ENCODE measurements around the gene MAN1A1. TPM values are rescaled to one million over a fixed set of nuclear protein-coding genes. Genes with fewer than 3 reads are reported as not detected.

The MAN1A1 gene
- total RNA-seq, 1 donor from 2014 or later = 3.0 TPM

DNA sequence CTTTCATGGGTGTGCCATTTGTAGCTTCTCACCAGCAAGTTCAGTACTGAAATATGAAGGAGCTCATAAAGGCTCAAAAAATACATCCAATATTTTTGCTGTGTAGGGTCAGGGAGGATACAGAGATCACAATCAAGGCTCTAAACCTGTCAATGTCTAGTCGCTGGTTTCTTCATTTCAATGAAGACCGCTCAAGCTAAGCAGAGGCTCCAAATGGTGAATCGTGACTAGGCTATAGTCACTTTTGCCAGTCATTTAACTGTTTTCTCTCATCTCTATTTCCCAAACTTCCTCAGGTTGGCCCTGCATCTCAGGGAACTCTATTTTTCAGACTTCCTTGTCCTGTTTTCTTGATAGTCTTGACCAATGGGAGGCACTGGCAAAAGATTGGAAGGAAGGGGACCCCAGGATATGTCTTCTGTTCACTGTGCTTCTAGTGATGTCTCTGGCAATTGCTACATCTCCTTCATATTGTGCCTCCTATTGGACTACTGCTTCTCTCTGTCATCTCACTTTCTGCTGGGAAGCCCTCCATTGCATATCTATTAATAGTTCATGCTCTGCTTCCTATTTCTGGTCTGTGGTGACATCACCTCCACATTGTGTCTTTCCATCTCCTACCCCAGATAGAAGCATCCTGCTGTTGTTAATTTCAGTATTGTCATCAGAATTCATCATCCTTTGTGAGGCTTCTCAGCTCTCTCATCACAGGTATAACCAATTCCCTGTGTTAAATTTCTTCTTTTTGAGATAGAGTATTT lies 183.4 kb downstream of the MAN1A1 start:
- Mint-ChIP-seq H3K9me3 (no peaks in the 10 kb centered on the region), H3K4me1 (no peaks in the 10 kb centered on the region), H3K36me3 (ENCODE audit: low read depth) (no peaks in the 10 kb centered on the region), H3K27ac (ENCODE audit: unreplicated experiment) (no peak overlapping the region), H3K27me3 (ENCODE audit: low read depth) (peaks cover 2% of the 10 kb centered on the region), H3K4me3 (no peak overlapping the region)
- no peak for DNase-seq (ENCODE audit: low read depth, low spot score)
- TF ChIP-seq, protein P1, sequence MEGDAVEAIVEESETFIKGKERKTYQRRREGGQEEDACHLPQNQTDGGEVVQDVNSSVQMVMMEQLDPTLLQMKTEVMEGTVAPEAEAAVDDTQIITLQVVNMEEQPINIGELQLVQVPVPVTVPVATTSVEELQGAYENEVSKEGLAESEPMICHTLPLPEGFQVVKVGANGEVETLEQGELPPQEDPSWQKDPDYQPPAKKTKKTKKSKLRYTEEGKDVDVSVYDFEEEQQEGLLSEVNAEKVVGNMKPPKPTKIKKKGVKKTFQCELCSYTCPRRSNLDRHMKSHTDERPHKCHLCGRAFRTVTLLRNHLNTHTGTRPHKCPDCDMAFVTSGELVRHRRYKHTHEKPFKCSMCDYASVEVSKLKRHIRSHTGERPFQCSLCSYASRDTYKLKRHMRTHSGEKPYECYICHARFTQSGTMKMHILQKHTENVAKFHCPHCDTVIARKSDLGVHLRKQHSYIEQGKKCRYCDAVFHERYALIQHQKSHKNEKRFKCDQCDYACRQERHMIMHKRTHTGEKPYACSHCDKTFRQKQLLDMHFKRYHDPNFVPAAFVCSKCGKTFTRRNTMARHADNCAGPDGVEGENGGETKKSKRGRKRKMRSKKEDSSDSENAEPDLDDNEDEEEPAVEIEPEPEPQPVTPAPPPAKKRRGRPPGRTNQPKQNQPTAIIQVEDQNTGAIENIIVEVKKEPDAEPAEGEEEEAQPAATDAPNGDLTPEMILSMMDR (conservative IDR thresholded peaks at IDR 0.05) = no peak

DNA sequence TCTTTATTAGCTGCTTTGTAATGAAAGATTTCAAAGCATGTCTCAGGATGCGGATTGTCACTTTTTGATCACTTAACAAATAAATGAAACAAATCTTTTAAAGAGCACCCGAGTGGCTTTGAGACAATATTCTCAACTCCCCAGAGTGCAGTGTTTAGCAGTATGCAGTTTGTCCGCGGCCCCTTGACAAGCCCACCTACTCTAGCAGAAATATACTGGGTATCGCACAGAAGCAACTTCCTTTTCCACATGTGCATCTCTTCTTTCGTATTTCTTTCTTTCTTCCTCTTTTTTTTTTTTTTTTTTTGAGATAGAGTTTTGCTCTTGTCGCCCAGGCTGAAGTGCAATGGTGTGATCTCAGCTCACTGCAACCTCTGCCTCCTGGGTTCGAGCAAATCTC lies 186.6 kb downstream of the MAN1A1 start:
- Mint-ChIP-seq H3K4me3 (no peak overlapping the region), H3K9me3 (peaks cover 4% of the 10 kb centered on the region), H3K27ac (ENCODE audit: unreplicated experiment) (no peak overlapping the region), H3K4me1 (no peaks in the 10 kb centered on the region), H3K27me3 (ENCODE audit: low read depth) (peaks cover 4% of the 10 kb centered on the region), H3K36me3 (ENCODE audit: low read depth) (no peaks in the 10 kb centered on the region)
- no peak for DNase-seq (ENCODE audit: low read depth, low spot score)
- TF ChIP-seq, protein P1 (conservative IDR thresholded peaks at IDR 0.05) = no peak

DNA sequence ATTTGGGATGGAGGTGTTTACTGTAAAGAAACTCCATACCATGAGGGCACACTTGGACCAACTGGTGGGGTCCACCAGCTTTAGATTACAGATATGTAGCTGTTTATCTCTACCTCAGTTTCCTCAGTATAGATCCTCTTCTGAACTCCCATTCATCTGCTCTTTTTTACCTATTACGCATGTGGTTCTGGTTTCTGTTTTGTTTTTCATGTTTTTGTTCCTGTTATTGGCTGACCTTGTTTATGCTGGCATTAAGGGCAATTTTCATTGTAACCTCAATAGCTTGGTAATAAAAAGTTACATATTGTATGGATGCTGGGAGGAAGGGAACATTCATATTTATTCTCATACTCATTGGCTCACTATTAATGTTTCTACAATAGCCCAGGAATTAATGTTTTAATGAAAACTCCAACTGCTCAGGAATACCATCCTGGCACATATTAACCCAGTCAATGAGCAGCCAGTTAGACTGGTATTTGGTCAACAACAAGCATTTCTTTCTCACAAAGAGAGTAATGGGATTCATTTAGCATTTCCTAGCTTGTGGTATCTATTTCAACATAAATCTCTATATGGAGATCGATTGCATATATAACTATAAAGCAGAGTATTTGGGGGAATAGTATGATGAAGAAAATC lies 187.3 kb downstream of the MAN1A1 start:
- DNase-seq (ENCODE audit: low read depth, low spot score) = no peak
- Mint-ChIP-seq H3K9me3 (peaks cover 4% of the 10 kb centered on the region), H3K4me1 (no peaks in the 10 kb centered on the region), H3K36me3 (ENCODE audit: low read depth) (no peaks in the 10 kb centered on the region), H3K4me3 (no peak overlapping the region), H3K27ac (ENCODE audit: unreplicated experiment) (no peak overlapping the region), H3K27me3 (ENCODE audit: low read depth) (peaks cover 4% of the 10 kb centered on the region)
- TF ChIP-seq, protein P1 (conservative IDR thresholded peaks at IDR 0.05) = no peak

DNA sequence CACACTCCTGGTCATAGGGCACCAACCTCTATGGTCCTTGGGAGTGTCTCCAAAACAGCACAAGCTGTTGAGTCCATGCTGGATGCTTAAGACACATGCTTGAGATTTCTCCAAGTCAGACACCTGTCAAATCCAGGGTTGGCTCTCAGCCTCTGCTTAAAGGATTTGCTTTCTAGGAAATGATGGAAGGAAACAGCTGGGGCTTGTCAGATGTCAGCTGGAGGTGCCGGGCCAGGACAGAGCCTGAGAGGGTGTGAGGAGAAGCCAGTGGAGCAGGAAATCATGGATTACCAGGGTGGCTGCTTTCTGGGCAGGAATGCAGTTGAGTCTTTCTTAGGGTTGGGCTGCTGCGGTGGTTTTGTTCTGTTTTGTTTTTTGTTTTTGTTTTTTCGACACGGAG lies 188.1 kb downstream of the MAN1A1 start:
- no peak overlapping the region for H3K27ac Mint-ChIP-seq (ENCODE audit: unreplicated experiment)

DNA sequence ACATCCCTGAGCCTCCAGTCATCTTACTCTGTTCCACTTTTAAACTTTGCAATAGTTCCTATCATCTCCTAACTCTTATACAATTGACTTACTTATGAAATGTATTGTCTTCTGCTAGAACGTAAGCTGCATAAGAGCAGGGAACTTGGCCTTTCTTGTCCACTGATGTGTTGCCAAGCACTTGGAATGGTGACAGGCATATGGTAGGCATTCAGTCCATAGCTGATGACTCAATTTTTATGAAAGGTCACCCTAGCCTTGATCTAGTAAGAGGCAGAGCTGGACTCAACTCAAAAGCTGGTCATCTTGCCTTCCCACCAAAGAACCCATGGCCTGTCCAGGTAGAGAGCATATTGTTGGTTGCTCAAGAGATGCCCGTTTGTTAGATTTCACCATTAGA lies 188.7 kb downstream of the MAN1A1 start:
- Mint-ChIP-seq H3K27ac (ENCODE audit: unreplicated experiment) (no peak overlapping the region), H3K36me3 (ENCODE audit: low read depth) (no peaks in the 10 kb centered on the region), H3K27me3 (ENCODE audit: low read depth) (peaks cover 2% of the 10 kb centered on the region), H3K4me1 (no peaks in the 10 kb centered on the region), H3K4me3 (no peak overlapping the region), H3K9me3 (peaks cover 4% of the 10 kb centered on the region)
- TF ChIP-seq, protein P1 (conservative IDR thresholded peaks at IDR 0.05) = no peak
- no peak for DNase-seq (ENCODE audit: low read depth, low spot score)

More for the DNA sequence above, 188.1 kb downstream of the MAN1A1 start:
- DNase-seq (ENCODE audit: low read depth, low spot score) = no peak
- TF ChIP-seq, protein P1 (conservative IDR thresholded peaks at IDR 0.05) = no peak
- Mint-ChIP-seq H3K4me3 (no peak overlapping the region), H3K9me3 (peaks cover 4% of the 10 kb centered on the region), H3K27me3 (ENCODE audit: low read depth) (peaks cover 4% of the 10 kb centered on the region), H3K4me1 (no peaks in the 10 kb centered on the region), H3K36me3 (ENCODE audit: low read depth) (no peaks in the 10 kb centered on the region)

All from neural crest cell (in vitro differentiated cells).